Inferior parietal cortex (tissue), 1 donor: ENCODE results near the gene SAXO2.
"Not testable (repeated sequence)": the region's sequence is repeated elsewhere in the genome, so short reads cannot be mapped to it uniquely, and the experiment has no call there.

Experiments used
- DNase-seq: peaks from one replicate; pipeline ENCODE4 v3.0.0-alpha.2; 2016; ENCODE audit errors: extremely low spot score

Gene SAXO2

GRCh38 chr15:82313951-82314768, 51.5 kb downstream of the SAXO2 start:
- DNase-seq, result not testable (repeated sequence)

GRCh38 chr15:82314769-82315518, 52.3 kb downstream of the SAXO2 start:
- DNase-seq, result no peak

GRCh38 chr15:82315519-82316246, 53.1 kb downstream of the SAXO2 start:
- DNase-seq, result no peak

GRCh38 chr15:82316247-82317090, 53.9 kb downstream of the SAXO2 start:
- DNase-seq, result not testable (repeated sequence)

- DNase-seq, result no peak
These were observed 54.5 kb downstream of the SAXO2 start for GRCh38 chr15:82317091-82317489.

GRCh38 chr15:82317516-82317915, 54.9 kb downstream of the SAXO2 start:
- DNase-seq, result not testable (repeated sequence)

- not testable (repeated sequence) for DNase-seq
These were observed 55.7 kb downstream of the SAXO2 start for GRCh38 chr15:82318281-82318680.

- DNase-seq, result not testable (repeated sequence)
These were observed 57.1 kb downstream of the SAXO2 start for GRCh38 chr15:82319522-82320278.

- DNase-seq, result not testable (repeated sequence)
These were observed 58.2 kb downstream of the SAXO2 start for GRCh38 chr15:82320861-82321260.

GRCh38 chr15:82322488-82322887, 59.9 kb downstream of the SAXO2 start:
- DNase-seq, result not testable (repeated sequence)

GRCh38 chr15:82324831-82325230, 62.2 kb downstream of the SAXO2 start:
- DNase-seq, result not testable (repeated sequence)

GRCh38 chr15:82325646-82326045, 63.0 kb downstream of the SAXO2 start:
- not testable (repeated sequence) for DNase-seq

- DNase-seq, result not testable (repeated sequence)
These were observed 64.3 kb downstream of the SAXO2 start for GRCh38 chr15:82326896-82327295.

GRCh38 chr15:82327372-82327771, 64.8 kb downstream of the SAXO2 start:
- DNase-seq, result not testable (repeated sequence)

- DNase-seq, result not testable (repeated sequence)
These were observed 66.4 kb downstream of the SAXO2 start for GRCh38 chr15:82329039-82329438.

GRCh38 chr15:82330921-82331320, 68.3 kb downstream of the SAXO2 start:
- not testable (repeated sequence) for DNase-seq

GRCh38 chr15:82331576-82332304, 69.1 kb downstream of the SAXO2 start:
- not testable (repeated sequence) for DNase-seq

GRCh38 chr15:82332711-82333602, 70.3 kb downstream of the SAXO2 start:
- not testable (repeated sequence) for DNase-seq
